ENCODE measurements around the gene ITPK1. TPM values are rescaled to one million over a fixed set of nuclear protein-coding genes. Genes with fewer than 3 reads are reported as not detected.

The ITPK1 gene
- polyA plus RNA-seq, 4 donors, result 26.9 to 36.1 (median 34.2) TPM

GRCh38 chr14:92945544-92945943, 170.2 kb downstream of the ITPK1 start:
- no peak for DNase-seq (ENCODE audit: low read depth in 4 of 4, low spot score in 2 of 4)

- DNase-seq (ENCODE audit: low read depth in 4 of 4, low spot score in 2 of 4), result no peak
These were observed 170.7 kb downstream of the ITPK1 start for GRCh38 chr14:92944976-92945375.

GRCh38 chr14:92943855-92944570, 171.7 kb downstream of the ITPK1 start:
- DNase-seq (ENCODE audit: low read depth in 4 of 4, low spot score in 2 of 4), result no peak

GRCh38 chr14:92942976-92943710, 172.6 kb downstream of the ITPK1 start:
- no peak for DNase-seq (ENCODE audit: low read depth in 4 of 4, low spot score in 2 of 4)

- DNase-seq (ENCODE audit: low read depth in 4 of 4, low spot score in 2 of 4), result no peak
These were observed 173.1 kb downstream of the ITPK1 start for GRCh38 chr14:92942576-92942975.

- no peak for DNase-seq (ENCODE audit: low read depth in 4 of 4, low spot score in 2 of 4)
These were observed 173.6 kb downstream of the ITPK1 start for GRCh38 chr14:92942136-92942535.

- no peak for DNase-seq (ENCODE audit: low read depth in 4 of 4, low spot score in 2 of 4)
These were observed 174.2 kb downstream of the ITPK1 start for GRCh38 chr14:92941531-92941930.

- DNase-seq (ENCODE audit: low read depth in 4 of 4, low spot score in 2 of 4), result no peak
These were observed 175.2 kb downstream of the ITPK1 start for GRCh38 chr14:92940543-92940942.

- DNase-seq (ENCODE audit: low read depth in 4 of 4, low spot score in 2 of 4), result no peak
These were observed 176.0 kb downstream of the ITPK1 start for GRCh38 chr14:92939699-92940098.

- DNase-seq (ENCODE audit: low read depth in 4 of 4, low spot score in 2 of 4), result no peak
These were observed 176.6 kb downstream of the ITPK1 start for GRCh38 chr14:92938890-92939671.

- no peak for DNase-seq (ENCODE audit: low read depth in 4 of 4, low spot score in 2 of 4)
These were observed 177.4 kb downstream of the ITPK1 start for GRCh38 chr14:92938235-92938875.

GRCh38 chr14:92937051-92937937, 178.4 kb downstream of the ITPK1 start:
- DNase-seq (ENCODE audit: low read depth in 4 of 4, low spot score in 2 of 4), result no peak

- DNase-seq (ENCODE audit: low read depth in 4 of 4, low spot score in 2 of 4), result no peak
These were observed 179.6 kb downstream of the ITPK1 start for GRCh38 chr14:92936085-92936484.

GRCh38 chr14:92935446-92935845, 180.3 kb downstream of the ITPK1 start:
- no peak for DNase-seq (ENCODE audit: low read depth in 4 of 4, low spot score in 2 of 4)

- DNase-seq (ENCODE audit: low read depth in 4 of 4, low spot score in 2 of 4), result no peak
These were observed 181.3 kb downstream of the ITPK1 start for GRCh38 chr14:92934196-92935085.

GRCh38 chr14:92933481-92933880, 182.2 kb downstream of the ITPK1 start:
- DNase-seq (ENCODE audit: low read depth in 4 of 4, low spot score in 2 of 4), result no peak

- DNase-seq (ENCODE audit: low read depth in 4 of 4, low spot score in 2 of 4), result no peak
These were observed 183.0 kb downstream of the ITPK1 start for GRCh38 chr14:92932448-92933395.

Data from left renal cortex interstitium (tissue), 4 donors.